ENCODE results near the gene SLC44A4.

The SLC44A4 gene

GRCh38 chr6:31836047-31836473 lies 42.7 kb downstream of the SLC44A4 start (continued):
- TF ChIP-seq ZBTB17 (tag by site-specific recombination; IDR thresholded peaks at IDR 0.05) (peak; percentile 83), ZNF18 (tag by site-specific recombination; IDR thresholded peaks at IDR 0.05) (no peak), ATF2 (tag by site-specific recombination; IDR thresholded peaks at IDR 0.05; ENCODE audit: low read depth) (no peak), SCRT1 (tag by site-specific recombination; IDR thresholded peaks at IDR 0.05; ENCODE audit: borderline replicate concordance) (peak; percentile 24; the same call in 1 of the 2 replicates), ZNF133 (tag by site-specific recombination; IDR thresholded peaks at IDR 0.05) (no peak), OVOL3 (tag by site-specific recombination; IDR thresholded peaks at IDR 0.05) (no peak), ZNF530 (tag by site-specific recombination; IDR thresholded peaks at IDR 0.05; ENCODE audit: low read depth) (no peak), ZNF768 (tag by site-specific recombination; IDR thresholded peaks at IDR 0.05) (no peak)

GRCh38 chr6:31834367-31835250 lies 44.2 kb downstream of the SLC44A4 start:
- CTCF ChIA-PET = interaction anchor here (0.7 to 1.7 kb wide), 4 partner anchors 33 to 264 kb away, joined by 3 to 7 read pairs (median 4); partner anchors contain the start of gene VARS1
- Histone ChIP-seq H3K4me3 (ENCODE audit: low read depth, low read length) (peak overlapping the region; percentile 79), H3K4me1 (ENCODE audit: control insufficient read depth, insufficient read depth, low read length) (peaks cover 9% of the 10 kb centered on the region), H3K36me3 (ENCODE audit: control insufficient read depth in 2 of 2, insufficient read depth in 1 of 2, low read length in 2 of 2) (peaks cover 30 to 59% of the 10 kb centered on the region in 2 experiments), H3K9me3 (ENCODE audit: control insufficient read depth, insufficient read depth, low read depth, low read length) (no peaks in the 10 kb centered on the region), H3K27ac (ENCODE audit: extremely low read depth, low read depth, low read length) (peak overlapping the region; percentile 88)
- POLR2A ChIA-PET = interaction anchor here (0.5 to 12.5 kb wide), 38 partner anchors 7 to 1137 kb away, joined by 3 to 125 read pairs (median 4); partner anchors contain the start of genes BRD2, C6orf47, CFB and CLIC1
- TF ChIP-seq KLF7 (tag by site-specific recombination; IDR thresholded peaks at IDR 0.05; ENCODE audit: borderline replicate concordance) = no peak
- TF ChIP-seq ZNF394 (tag by site-specific recombination; IDR thresholded peaks at IDR 0.05; ENCODE audit: borderline replicate concordance) = peak; percentile 70
- TF ChIP-seq ZNF341 (tag by site-specific recombination; IDR thresholded peaks at IDR 0.05; ENCODE audit: low read depth) = no peak
- peak; percentile 60 for TF ChIP-seq ZBTB10 (tag by site-specific recombination; IDR thresholded peaks at IDR 0.05)
- no peak for TF ChIP-seq SALL2 (tag by site-specific recombination; IDR thresholded peaks at IDR 0.05; ENCODE audit: borderline replicate concordance)
- TF ChIP-seq ZFHX2 (tag by site-specific recombination; conservative IDR thresholded peaks at IDR 0.05) = peak; percentile 51
- TF ChIP-seq PRDM10 (tag by site-specific recombination; IDR thresholded peaks at IDR 0.05) = peak; percentile 82
- peak; percentile 57; the same call in 1 of the 2 replicates for TF ChIP-seq HIC1 (tag by site-specific recombination; IDR thresholded peaks at IDR 0.05)
- TF ChIP-seq KLF1 (tag by site-specific recombination; IDR thresholded peaks at IDR 0.05) = peak; percentile 42
- peak; percentile 100 for TF ChIP-seq ZNF335 (tag by site-specific recombination; conservative IDR thresholded peaks at IDR 0.05)
- TF ChIP-seq PATZ1 (tag by site-specific recombination; IDR thresholded peaks at IDR 0.05) = peak; percentile 73
- peak; percentile 81 for TF ChIP-seq ZNF561 (tag by site-specific recombination; IDR thresholded peaks at IDR 0.05; ENCODE audit: borderline replicate concordance)
